ENCODE results near the gene C1orf185. TPM values are rescaled to one million over a fixed set of nuclear protein-coding genes. Genes with fewer than 3 reads are reported as not detected.

Gene C1orf185
- total RNA-seq, 1 donor from 2014 or later: not detected

GRCh38 chr1:51086496-51087271 lies 15.3 kb upstream of the C1orf185 start:
- TF ChIP-seq CTCF (conservative IDR thresholded peaks at IDR 0.05): no peak
- Mint-ChIP-seq H3K27me3 (ENCODE audit: low read depth) (peaks cover 47% of the 10 kb centered on the region), H3K36me3 (ENCODE audit: low read depth) (no peaks in the 10 kb centered on the region), H3K4me1 (no peaks in the 10 kb centered on the region), H3K4me3 (no peak overlapping the region), H3K27ac (ENCODE audit: unreplicated experiment) (no peak overlapping the region), H3K9me3 (no peaks in the 10 kb centered on the region)
- no peak for DNase-seq (ENCODE audit: low read depth, low spot score)

GRCh38 chr1:51088474-51088873 lies 13.6 kb upstream of the C1orf185 start:
- H3K27ac Mint-ChIP-seq (ENCODE audit: unreplicated experiment): no peak overlapping the region
- no peaks in the 10 kb centered on the region for H3K4me1 Mint-ChIP-seq
- DNase-seq (ENCODE audit: low read depth, low spot score): no peak
- H3K36me3 Mint-ChIP-seq (ENCODE audit: low read depth): no peaks in the 10 kb centered on the region
- no peaks in the 10 kb centered on the region for H3K9me3 Mint-ChIP-seq
- TF ChIP-seq CTCF (conservative IDR thresholded peaks at IDR 0.05): no peak
- no peak overlapping the region for H3K4me3 Mint-ChIP-seq
- H3K27me3 Mint-ChIP-seq (ENCODE audit: low read depth): peaks cover 46% of the 10 kb centered on the region

GRCh38 chr1:51093581-51093980 lies 8.4 kb upstream of the C1orf185 start:
- peaks cover 60% of the 10 kb centered on the region for H3K27me3 Mint-ChIP-seq (ENCODE audit: low read depth)
- H3K4me1 Mint-ChIP-seq: no peaks in the 10 kb centered on the region
- H3K4me3 Mint-ChIP-seq: no peak overlapping the region
- no peak for TF ChIP-seq CTCF (conservative IDR thresholded peaks at IDR 0.05)
- DNase-seq (ENCODE audit: low read depth, low spot score): no peak
- H3K9me3 Mint-ChIP-seq: peaks cover 3% of the 10 kb centered on the region
- no peaks in the 10 kb centered on the region for H3K36me3 Mint-ChIP-seq (ENCODE audit: low read depth)
- H3K27ac Mint-ChIP-seq (ENCODE audit: unreplicated experiment): no peak overlapping the region

GRCh38 chr1:51097171-51097570 lies 4.9 kb upstream of the C1orf185 start:
- no peak for DNase-seq (ENCODE audit: low read depth, low spot score)
- Mint-ChIP-seq H3K36me3 (ENCODE audit: low read depth) (no peaks in the 10 kb centered on the region), H3K27ac (ENCODE audit: unreplicated experiment) (no peak overlapping the region), H3K27me3 (ENCODE audit: low read depth) (peaks cover 60% of the 10 kb centered on the region), H3K4me1 (no peaks in the 10 kb centered on the region), H3K4me3 (no peak overlapping the region), H3K9me3 (peaks cover 3% of the 10 kb centered on the region)
- TF ChIP-seq CTCF (conservative IDR thresholded peaks at IDR 0.05): no peak

GRCh38 chr1:51100264-51100880 lies 1.7 kb upstream of the C1orf185 start:
- no peak for TF ChIP-seq CTCF (conservative IDR thresholded peaks at IDR 0.05)
- no peaks in the 10 kb centered on the region for H3K36me3 Mint-ChIP-seq (ENCODE audit: low read depth)

More at GRCh38 chr1:51100264-51100880, 1.7 kb upstream of the C1orf185 start:
- DNase-seq (ENCODE audit: low read depth, low spot score): no peak
- Mint-ChIP-seq H3K9me3 (peaks cover 3% of the 10 kb centered on the region), H3K27me3 (ENCODE audit: low read depth) (peaks cover 35% of the 10 kb centered on the region), H3K27ac (ENCODE audit: unreplicated experiment) (no peak overlapping the region), H3K4me3 (no peak overlapping the region), H3K4me1 (no peaks in the 10 kb centered on the region)
